Measurements from ENCODE around the gene UBE2G1. TPM values are rescaled to one million over a fixed set of nuclear protein-coding genes. Genes with fewer than 3 reads are reported as not detected.

UBE2G1 gene
- total and polyA plus RNA-seq, 9 of the 15 experiments (the other 6 are each of a cell fraction or from before 2014, with no cell fraction given), result 10.1 to 65.9 (median 29.7) TPM

DNA sequence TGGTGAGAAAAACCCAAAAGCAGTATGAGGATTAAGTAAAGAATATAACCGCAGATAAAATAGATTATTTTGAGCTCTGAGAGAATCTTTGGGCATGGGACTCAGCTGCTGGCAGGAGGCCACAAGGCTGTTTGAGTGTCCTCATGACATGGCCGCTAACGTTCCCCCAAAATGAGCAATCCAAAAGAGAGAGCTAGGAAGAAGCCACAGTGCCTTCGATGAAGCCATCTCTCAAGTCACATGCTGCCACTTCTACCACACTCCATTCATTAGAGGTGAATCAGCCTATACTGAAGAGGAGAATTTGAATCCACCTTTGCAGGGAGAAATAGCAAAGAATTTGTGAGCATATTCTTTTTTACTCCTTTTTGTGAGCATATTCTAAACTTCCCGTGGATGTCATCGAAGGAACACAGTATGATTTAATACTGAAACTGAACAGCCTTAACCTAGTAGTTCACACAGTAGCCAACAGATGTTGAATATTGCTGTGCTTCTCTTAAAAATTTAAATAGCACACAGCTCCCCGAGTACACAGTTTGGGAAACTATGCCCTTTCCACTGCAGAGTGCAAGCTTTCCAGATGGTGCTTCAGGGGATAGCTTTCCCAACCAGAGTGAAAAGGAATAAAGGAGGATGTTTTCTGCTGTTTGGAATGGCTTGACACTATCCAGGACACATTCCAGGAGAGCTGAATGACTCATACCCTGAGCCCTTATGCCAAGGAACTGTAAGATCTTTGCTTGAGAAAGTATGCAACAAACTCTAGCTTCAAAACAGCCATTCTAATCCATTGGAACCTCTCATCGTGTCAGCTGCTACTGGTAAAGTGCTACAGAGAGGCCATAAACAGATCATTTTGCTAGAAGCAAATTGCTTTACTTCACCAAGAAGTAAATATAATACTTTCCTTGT, 136.6 kb downstream of the UBE2G1 start:
- CTCF ChIA-PET (ENCODE audit: low intra/inter-chr PET ratio), result interaction anchor here (0.5 kb wide), 1 partner anchor 34 kb away, joined by 3 read pairs; the partner anchor contains the start of gene ANKFY1
- no peaks in the 10 kb centered on the region for H3K79me2 ChIP-seq (ENCODE audit: control insufficient read depth, insufficient read depth, low read length)
- no peaks in the 10 kb centered on the region for H4K20me1 ChIP-seq (replicated peaks; ENCODE audit: control insufficient read depth, insufficient read depth, low read length)
- H2AFZ ChIP-seq (ENCODE audit: low read depth, low read length), result no peak overlapping the region
- intact Hi-C loops (cut with micrococcal nuclease) (no loop called here), in situ Hi-C loops (cut with MboI) (no loop called here)
- no peak overlapping the region for H3K9ac ChIP-seq (ENCODE audit: insufficient read depth in 1 of 2, low read depth in 2 of 2, low read length in 2 of 2)
- FAIRE-seq, result no peak
- DNase-seq (ENCODE audit: extremely low read depth in 1 of 4, low spot score in 3 of 4), result no peak
- no peak for ATAC-seq
- no peaks in the 10 kb centered on the region for H3K4me1 ChIP-seq (replicated peaks in 1 of 2; ENCODE audit: control insufficient read depth in 2 of 2, insufficient read depth in 2 of 2, low read length in 2 of 2)
- H3K27me3 ChIP-seq (ENCODE audit: control insufficient read depth in 2 of 2, insufficient read depth in 2 of 2, low read length in 2 of 2), result no peaks in the 10 kb centered on the region
- no peak overlapping the region for H3K4me2 ChIP-seq (ENCODE audit: insufficient read depth, low read length)
- 84% methylated on average over 6 of the region's 8 CpGs for WGBS (ENCODE audit: insufficient coverage, low coverage, missing lambda C conversion rate)
- POLR2A ChIA-PET, result interaction anchor here (0.7 kb wide), 1 partner anchor 20 kb away, joined by 3 read pairs; no protein-coding TSS in a partner anchor
- no peaks in the 10 kb centered on the region for H3K9me3 ChIP-seq (replicated peaks; ENCODE audit: control insufficient read depth, insufficient read depth, low read depth, low read length)
- BruUV-seq (replicated peaks), result no TSS peak
- no peak overlapping the region for H3K4me3 ChIP-seq
- peaks cover 59% of the 10 kb centered on the region for H3K36me3 ChIP-seq (ENCODE audit: control insufficient read depth, insufficient read depth, low read length)
- H3K27ac ChIP-seq (ENCODE audit: extremely low read depth, low read depth, low read length), result no peak overlapping the region
- peaks cover 2% of the 10 kb centered on the region for H3K9me1 ChIP-seq (ENCODE audit: control insufficient read depth, insufficient read depth, low read length)
- TF ChIP-seq, protein P1, sequence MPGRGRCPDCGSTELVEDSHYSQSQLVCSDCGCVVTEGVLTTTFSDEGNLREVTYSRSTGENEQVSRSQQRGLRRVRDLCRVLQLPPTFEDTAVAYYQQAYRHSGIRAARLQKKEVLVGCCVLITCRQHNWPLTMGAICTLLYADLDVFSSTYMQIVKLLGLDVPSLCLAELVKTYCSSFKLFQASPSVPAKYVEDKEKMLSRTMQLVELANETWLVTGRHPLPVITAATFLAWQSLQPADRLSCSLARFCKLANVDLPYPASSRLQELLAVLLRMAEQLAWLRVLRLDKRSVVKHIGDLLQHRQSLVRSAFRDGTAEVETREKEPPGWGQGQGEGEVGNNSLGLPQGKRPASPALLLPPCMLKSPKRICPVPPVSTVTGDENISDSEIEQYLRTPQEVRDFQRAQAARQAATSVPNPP (IDR thresholded peaks at IDR 0.05; ENCODE audit: borderline replicate concordance, insufficient read depth, insufficient read length), result no peak
- TF ChIP-seq NFYB (IDR thresholded peaks at IDR 0.05; ENCODE audit: extremely low read depth, insufficient read length) (no peak), MEIS2 (IDR thresholded peaks at IDR 0.05; ENCODE audit: partially characterized antibody) (no peak), CCNT2 (IDR thresholded peaks at IDR 0.05; ENCODE audit: borderline replicate concordance, extremely low read depth, insufficient read length, low read depth, low read length) (no peak), RBFOX2 (IDR thresholded peaks at IDR 0.05; ENCODE audit: low read depth, low read length) (no peak), NR1H2 (CRISPR knock-in tag; IDR thresholded peaks at IDR 0.05) (no peak), MXI1 (IDR thresholded peaks at IDR 0.05; ENCODE audit: low read depth, low read length) (no peak), RBBP5 (IDR thresholded peaks at IDR 0.05; ENCODE audit: borderline replicate concordance, insufficient read depth, low read length, poor library complexity, severe bottlenecking) (no peak), DMBX1 (CRISPR knock-in tag; IDR thresholded peaks at IDR 0.05; ENCODE audit: borderline replicate concordance) (no peak), KAT8 (IDR thresholded peaks at IDR 0.05; ENCODE audit: low read depth) (no peak), EWSR1 (IDR thresholded peaks at IDR 0.05; ENCODE audit: borderline replicate concordance, low read depth, partially characterized antibody) (no peak), NCOA2 (IDR thresholded peaks at IDR 0.05; ENCODE audit: partially characterized antibody in 2 of 2) (no peak), NCOA1 (IDR thresholded peaks at IDR 0.05; ENCODE audit: low read depth) (no peak)
- TF ChIP-seq, protein P2, sequence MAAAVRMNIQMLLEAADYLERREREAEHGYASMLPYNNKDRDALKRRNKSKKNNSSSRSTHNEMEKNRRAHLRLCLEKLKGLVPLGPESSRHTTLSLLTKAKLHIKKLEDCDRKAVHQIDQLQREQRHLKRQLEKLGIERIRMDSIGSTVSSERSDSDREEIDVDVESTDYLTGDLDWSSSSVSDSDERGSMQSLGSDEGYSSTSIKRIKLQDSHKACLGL (CRISPR knock-in tag; IDR thresholded peaks at IDR 0.05; ENCODE audit: borderline replicate concordance, poor library complexity, severe bottlenecking), result no peak
- TF ChIP-seq, protein P3, sequence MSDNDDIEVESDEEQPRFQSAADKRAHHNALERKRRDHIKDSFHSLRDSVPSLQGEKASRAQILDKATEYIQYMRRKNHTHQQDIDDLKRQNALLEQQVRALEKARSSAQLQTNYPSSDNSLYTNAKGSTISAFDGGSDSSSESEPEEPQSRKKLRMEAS (CRISPR knock-in tag; IDR thresholded peaks at IDR 0.05), result no peak
- TF ChIP-seq, protein P4, sequence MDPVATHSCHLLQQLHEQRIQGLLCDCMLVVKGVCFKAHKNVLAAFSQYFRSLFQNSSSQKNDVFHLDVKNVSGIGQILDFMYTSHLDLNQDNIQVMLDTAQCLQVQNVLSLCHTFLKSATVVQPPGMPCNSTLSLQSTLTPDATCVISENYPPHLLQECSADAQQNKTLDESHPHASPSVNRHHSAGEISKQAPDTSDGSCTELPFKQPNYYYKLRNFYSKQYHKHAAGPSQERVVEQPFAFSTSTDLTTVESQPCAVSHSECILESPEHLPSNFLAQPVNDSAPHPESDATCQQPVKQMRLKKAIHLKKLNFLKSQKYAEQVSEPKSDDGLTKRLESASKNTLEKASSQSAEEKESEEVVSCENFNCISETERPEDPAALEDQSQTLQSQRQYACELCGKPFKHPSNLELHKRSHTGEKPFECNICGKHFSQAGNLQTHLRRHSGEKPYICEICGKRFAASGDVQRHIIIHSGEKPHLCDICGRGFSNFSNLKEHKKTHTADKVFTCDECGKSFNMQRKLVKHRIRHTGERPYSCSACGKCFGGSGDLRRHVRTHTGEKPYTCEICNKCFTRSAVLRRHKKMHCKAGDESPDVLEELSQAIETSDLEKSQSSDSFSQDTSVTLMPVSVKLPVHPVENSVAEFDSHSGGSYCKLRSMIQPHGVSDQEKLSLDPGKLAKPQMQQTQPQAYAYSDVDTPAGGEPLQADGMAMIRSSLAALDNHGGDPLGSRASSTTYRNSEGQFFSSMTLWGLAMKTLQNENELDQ (CRISPR knock-in tag; IDR thresholded peaks at IDR 0.05; ENCODE audit: borderline replicate concordance), result no peak

Data from K562 (cell line).